C4-2B (cell line): Measurements from ENCODE around the gene ESRRG.

Experiments used
- ZFX ChIP-seq: fragments of 450-650 bp; IDR thresholded peaks from 2 replicates; pipeline ENCODE4 v1.6.1; 2017
- TF ChIP-seq, protein P1 (sequence below): fragments of 450-650 bp; conservative IDR thresholded peaks from 2 replicates; pipeline ENCODE4 v1.5.1; 2017; ENCODE audit warnings: mild to moderate bottlenecking

DNA sequence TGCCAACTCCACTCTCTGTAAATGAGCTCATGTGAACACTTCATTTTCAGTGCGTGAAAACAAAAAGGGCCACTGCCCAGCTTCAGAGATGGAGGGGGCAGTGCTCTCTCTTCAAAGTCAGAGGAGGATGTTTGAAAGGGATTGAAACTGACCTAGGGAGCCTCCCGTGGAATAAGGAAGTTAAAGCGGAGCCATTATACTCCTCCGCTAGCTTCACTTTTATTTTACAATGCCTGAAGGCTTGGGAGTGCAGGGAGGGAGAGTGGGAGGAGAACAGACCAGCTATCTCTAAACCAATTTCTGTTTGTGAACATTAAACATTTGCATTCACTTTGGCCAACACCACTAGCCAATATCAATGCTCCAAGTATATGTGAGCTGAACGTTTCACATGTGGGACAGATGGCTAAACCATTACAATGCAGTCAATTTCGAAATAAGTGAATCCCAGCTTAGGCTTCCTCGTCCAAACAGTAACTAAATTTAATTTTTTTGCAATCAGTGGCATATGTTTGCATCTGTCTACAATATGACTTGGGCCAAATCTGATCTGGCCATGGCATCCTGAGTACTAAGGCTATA, 126.9 kb downstream of the ESRRG start:
- TF ChIP-seq, protein P1, sequence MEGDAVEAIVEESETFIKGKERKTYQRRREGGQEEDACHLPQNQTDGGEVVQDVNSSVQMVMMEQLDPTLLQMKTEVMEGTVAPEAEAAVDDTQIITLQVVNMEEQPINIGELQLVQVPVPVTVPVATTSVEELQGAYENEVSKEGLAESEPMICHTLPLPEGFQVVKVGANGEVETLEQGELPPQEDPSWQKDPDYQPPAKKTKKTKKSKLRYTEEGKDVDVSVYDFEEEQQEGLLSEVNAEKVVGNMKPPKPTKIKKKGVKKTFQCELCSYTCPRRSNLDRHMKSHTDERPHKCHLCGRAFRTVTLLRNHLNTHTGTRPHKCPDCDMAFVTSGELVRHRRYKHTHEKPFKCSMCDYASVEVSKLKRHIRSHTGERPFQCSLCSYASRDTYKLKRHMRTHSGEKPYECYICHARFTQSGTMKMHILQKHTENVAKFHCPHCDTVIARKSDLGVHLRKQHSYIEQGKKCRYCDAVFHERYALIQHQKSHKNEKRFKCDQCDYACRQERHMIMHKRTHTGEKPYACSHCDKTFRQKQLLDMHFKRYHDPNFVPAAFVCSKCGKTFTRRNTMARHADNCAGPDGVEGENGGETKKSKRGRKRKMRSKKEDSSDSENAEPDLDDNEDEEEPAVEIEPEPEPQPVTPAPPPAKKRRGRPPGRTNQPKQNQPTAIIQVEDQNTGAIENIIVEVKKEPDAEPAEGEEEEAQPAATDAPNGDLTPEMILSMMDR, result no peak
- no peak for TF ChIP-seq ZFX
